ENCODE data around the gene FHL2.

The FHL2 gene

GRCh38 chr2:105391058-105391627, 7.7 kb downstream of the FHL2 start:
- Histone ChIP-seq H2BK120ac (ENCODE audit: low read depth, low read length) (no peak overlapping the region), H2BK5ac (ENCODE audit: low read depth, low read length, poor library complexity, severe bottlenecking) (no peak overlapping the region), H3K18ac (ENCODE audit: low read depth in 1 of 2, low read length in 2 of 2) (peak overlapping the region in 1 of 2 experiments; percentile 91), H3K27ac (ENCODE audit: low read length, poor library complexity, severe bottlenecking) (peak overlapping the region; percentile 93), H3K9ac (ENCODE audit: low read length) (no peak overlapping the region), H3K4me3 (ENCODE audit: insufficient read depth in 1 of 2, low read depth in 1 of 2, low read length in 2 of 2) (no peak overlapping the region), H2AK5ac (ENCODE audit: low read length, severe bottlenecking) (peak overlapping the region; percentile 59), H2BK12ac (ENCODE audit: low read length in 2 of 2) (peak overlapping the region in 1 of 2 experiments; percentile 37), H3K4me1 (ENCODE audit: control insufficient read depth, insufficient read depth, low read depth, low read length) (peaks cover 32% of the 10 kb centered on the region), H2BK15ac (ENCODE audit: low read depth, poor library complexity, severe bottlenecking) (no peak overlapping the region), H4K8ac (ENCODE audit: low read length) (no peak overlapping the region), H3K14ac (ENCODE audit: low read length in 2 of 2) (peak overlapping the region in 1 of 2 experiments; percentile 94), H3K9me3 (ENCODE audit: control insufficient read depth, low read length) (no peaks in the 10 kb centered on the region), H3K27me3 (ENCODE audit: control insufficient read depth in 1 of 2, insufficient read depth in 1 of 2, low read length in 2 of 2) (no peaks in the 10 kb centered on the region), H3K79me1 (replicated peaks; ENCODE audit: low read length, poor library complexity, severe bottlenecking) (no peaks in the 10 kb centered on the region), H3K4ac (ENCODE audit: low read depth in 1 of 2, low read length in 2 of 2) (peak overlapping the region; percentile 5 to 61), H3K4me2 (ENCODE audit: low read length, poor library complexity, severe bottlenecking) (no peak overlapping the region), H3K36me3 (ENCODE audit: control insufficient read depth in 1 of 2, insufficient read depth in 2 of 2, low read depth in 1 of 2, low read length in 2 of 2) (peaks cover 42 to 68% of the 10 kb centered on the region in 2 experiments), H4K91ac (ENCODE audit: low read length) (peak overlapping the region; percentile 67), H2AFZ (ENCODE audit: low read depth, low read length) (no peak overlapping the region), H3K23ac (ENCODE audit: low read length in 2 of 2) (peak overlapping the region in 1 of 2 experiments; percentile 91)
- WGBS = 80% methylated on average over 5 of the region's 5 CpGs
- DNase-seq = peak; percentile 54

GRCh38 chr2:105390454-105390853, 8.4 kb downstream of the FHL2 start:
- Histone ChIP-seq H2BK5ac (ENCODE audit: low read depth, low read length, poor library complexity, severe bottlenecking) (no peak overlapping the region), H3K4ac (ENCODE audit: low read depth in 1 of 2, low read length in 2 of 2) (peak overlapping the region in 1 of 2 experiments; percentile 65), H2AK5ac (ENCODE audit: low read length, severe bottlenecking) (peak overlapping the region; percentile 11), H3K9ac (ENCODE audit: low read length) (peak overlapping the region; percentile 13), H2BK120ac (ENCODE audit: low read depth, low read length) (no peak overlapping the region), H3K36me3 (ENCODE audit: control insufficient read depth in 1 of 2, insufficient read depth in 2 of 2, low read depth in 1 of 2, low read length in 2 of 2) (peaks cover 46 to 68% of the 10 kb centered on the region in 2 experiments), H2BK15ac (ENCODE audit: low read depth, poor library complexity, severe bottlenecking) (no peak overlapping the region), H3K14ac (ENCODE audit: low read length in 2 of 2) (no peak overlapping the region), H4K91ac (ENCODE audit: low read length) (no peak overlapping the region), H2BK12ac (ENCODE audit: low read length in 2 of 2) (peak overlapping the region in 1 of 2 experiments; percentile 49), H3K9me3 (ENCODE audit: control insufficient read depth, low read length) (no peaks in the 10 kb centered on the region), H3K4me3 (ENCODE audit: insufficient read depth in 1 of 2, low read depth in 1 of 2, low read length in 2 of 2) (no peak overlapping the region), H2AFZ (ENCODE audit: low read depth, low read length) (no peak overlapping the region), H4K8ac (ENCODE audit: low read length) (no peak overlapping the region), H3K23ac (ENCODE audit: low read length in 2 of 2) (no peak overlapping the region), H3K27me3 (ENCODE audit: control insufficient read depth in 1 of 2, insufficient read depth in 1 of 2, low read length in 2 of 2) (no peaks in the 10 kb centered on the region), H3K4me1 (ENCODE audit: control insufficient read depth, insufficient read depth, low read depth, low read length) (peaks cover 34% of the 10 kb centered on the region), H3K18ac (ENCODE audit: low read depth in 1 of 2, low read length in 2 of 2) (peak overlapping the region; percentile 52 to 82), H3K4me2 (ENCODE audit: low read length, poor library complexity, severe bottlenecking) (no peak overlapping the region), H3K79me1 (replicated peaks; ENCODE audit: low read length, poor library complexity, severe bottlenecking) (no peaks in the 10 kb centered on the region), H3K27ac (ENCODE audit: low read length, poor library complexity, severe bottlenecking) (peak overlapping the region; percentile 93)
- DNase-seq = no peak

GRCh38 chr2:105388971-105389381, 9.9 kb downstream of the FHL2 start:
- Histone ChIP-seq H3K9ac (ENCODE audit: low read length) (peak overlapping the region; percentile 60), H2AFZ (ENCODE audit: low read depth, low read length) (no peak overlapping the region), H3K4ac (ENCODE audit: low read depth in 1 of 2, low read length in 2 of 2) (no peak overlapping the region), H2BK120ac (ENCODE audit: low read depth, low read length) (no peak overlapping the region), H4K8ac (ENCODE audit: low read length) (no peak overlapping the region), H2BK15ac (ENCODE audit: low read depth, poor library complexity, severe bottlenecking) (no peak overlapping the region), H3K4me1 (ENCODE audit: control insufficient read depth, insufficient read depth, low read depth, low read length) (peaks cover 29% of the 10 kb centered on the region), H4K91ac (ENCODE audit: low read length) (no peak overlapping the region), H3K79me1 (replicated peaks; ENCODE audit: low read length, poor library complexity, severe bottlenecking) (no peaks in the 10 kb centered on the region), H2BK12ac (ENCODE audit: low read length in 2 of 2) (no peak overlapping the region), H2AK5ac (ENCODE audit: low read length, severe bottlenecking) (no peak overlapping the region), H3K27ac (ENCODE audit: low read length, poor library complexity, severe bottlenecking) (peak overlapping the region; percentile 93), H3K27me3 (ENCODE audit: control insufficient read depth in 1 of 2, insufficient read depth in 1 of 2, low read length in 2 of 2) (no peaks in the 10 kb centered on the region), H3K36me3 (ENCODE audit: control insufficient read depth in 1 of 2, insufficient read depth in 2 of 2, low read depth in 1 of 2, low read length in 2 of 2) (peaks cover 55 to 71% of the 10 kb centered on the region in 2 experiments), H3K18ac (ENCODE audit: low read depth in 1 of 2, low read length in 2 of 2) (no peak overlapping the region), H3K4me3 (ENCODE audit: insufficient read depth in 1 of 2, low read depth in 1 of 2, low read length in 2 of 2) (peak overlapping the region in 1 of 2 experiments; percentile 16), H3K14ac (ENCODE audit: low read length in 2 of 2) (no peak overlapping the region), H3K9me3 (ENCODE audit: control insufficient read depth, low read length) (no peaks in the 10 kb centered on the region), H2BK5ac (ENCODE audit: low read depth, low read length, poor library complexity, severe bottlenecking) (no peak overlapping the region), H3K4me2 (ENCODE audit: low read length, poor library complexity, severe bottlenecking) (no peak overlapping the region), H3K23ac (ENCODE audit: low read length in 2 of 2) (no peak overlapping the region)
- DNase-seq = peak; percentile 88
- 11% methylated on average over 3 of the region's 8 CpGs for WGBS

GRCh38 chr2:105387225-105387624, 11.6 kb downstream of the FHL2 start:
- Histone ChIP-seq H3K14ac (ENCODE audit: low read length in 2 of 2) (no peak overlapping the region), H3K27ac (ENCODE audit: low read length, poor library complexity, severe bottlenecking) (peak overlapping the region; percentile 93), H3K4me2 (ENCODE audit: low read length, poor library complexity, severe bottlenecking) (no peak overlapping the region), H2BK5ac (ENCODE audit: low read depth, low read length, poor library complexity, severe bottlenecking) (peak overlapping the region; percentile 68), H3K4me1 (ENCODE audit: control insufficient read depth, insufficient read depth, low read depth, low read length) (peaks cover 21% of the 10 kb centered on the region), H3K9ac (ENCODE audit: low read length) (no peak overlapping the region), H3K79me1 (replicated peaks; ENCODE audit: low read length, poor library complexity, severe bottlenecking) (no peaks in the 10 kb centered on the region), H3K23ac (ENCODE audit: low read length in 2 of 2) (no peak overlapping the region), H4K91ac (ENCODE audit: low read length) (no peak overlapping the region), H2BK120ac (ENCODE audit: low read depth, low read length) (no peak overlapping the region), H3K4me3 (ENCODE audit: insufficient read depth in 1 of 2, low read depth in 1 of 2, low read length in 2 of 2) (no peak overlapping the region), H3K36me3 (ENCODE audit: control insufficient read depth in 1 of 2, insufficient read depth in 2 of 2, low read depth in 1 of 2, low read length in 2 of 2) (peaks cover 46 to 76% of the 10 kb centered on the region in 2 experiments), H3K9me3 (ENCODE audit: control insufficient read depth, low read length) (no peaks in the 10 kb centered on the region), H4K8ac (ENCODE audit: low read length) (peak overlapping the region; percentile 12), H2AFZ (ENCODE audit: low read depth, low read length) (no peak overlapping the region), H3K4ac (ENCODE audit: low read depth in 1 of 2, low read length in 2 of 2) (no peak overlapping the region), H2BK12ac (ENCODE audit: low read length in 2 of 2) (peak overlapping the region in 1 of 2 experiments; percentile 50), H2BK15ac (ENCODE audit: low read depth, poor library complexity, severe bottlenecking) (no peak overlapping the region), H3K27me3 (ENCODE audit: control insufficient read depth in 1 of 2, insufficient read depth in 1 of 2, low read length in 2 of 2) (no peaks in the 10 kb centered on the region), H3K18ac (ENCODE audit: low read depth in 1 of 2, low read length in 2 of 2) (no peak overlapping the region), H2AK5ac (ENCODE audit: low read length, severe bottlenecking) (peak overlapping the region; percentile 5)
- WGBS = 86% methylated on average over 4 of the region's 4 CpGs
- DNase-seq = no peak
